ENCODE data around the gene RTN4R. TPM values are rescaled to one million over a fixed set of nuclear protein-coding genes. Genes with fewer than 3 reads are reported as not detected.

RTN4R gene
- polyA plus RNA-seq, 10 donors: 6.3 to 13.1 (median 10.9) TPM

- DNase-seq: no peak
These were observed 64.4 kb downstream of the RTN4R start for GRCh38 chr22:20203552-20204201.

DNA sequence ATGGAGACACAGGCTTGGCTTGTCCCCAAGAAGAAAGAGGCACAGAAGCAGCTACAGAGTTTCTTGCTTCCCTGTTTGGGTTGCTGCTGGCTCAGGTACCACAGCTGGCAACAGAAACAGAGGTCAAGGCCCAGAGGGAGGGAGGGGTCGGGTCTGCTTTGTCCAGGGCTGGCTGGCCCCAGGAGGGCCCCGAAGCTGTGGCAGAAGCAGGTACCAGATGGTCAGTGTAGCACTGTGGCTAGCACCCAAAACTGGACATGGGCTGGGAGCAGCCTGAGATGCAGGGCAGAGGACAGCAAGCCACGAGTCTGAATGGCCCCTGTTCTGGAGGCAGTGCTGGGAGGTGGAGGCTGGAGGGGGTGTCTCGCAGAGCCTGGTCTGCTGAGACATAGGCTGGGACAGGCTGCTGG lies 65.0 kb downstream of the RTN4R start:
- DNase-seq: no peak

GRCh38 chr22:20201837-20202392 lies 66.2 kb downstream of the RTN4R start:
- DNase-seq: no peak

GRCh38 chr22:20199906-20200305 lies 68.2 kb downstream of the RTN4R start:
- DNase-seq: no peak

DNA sequence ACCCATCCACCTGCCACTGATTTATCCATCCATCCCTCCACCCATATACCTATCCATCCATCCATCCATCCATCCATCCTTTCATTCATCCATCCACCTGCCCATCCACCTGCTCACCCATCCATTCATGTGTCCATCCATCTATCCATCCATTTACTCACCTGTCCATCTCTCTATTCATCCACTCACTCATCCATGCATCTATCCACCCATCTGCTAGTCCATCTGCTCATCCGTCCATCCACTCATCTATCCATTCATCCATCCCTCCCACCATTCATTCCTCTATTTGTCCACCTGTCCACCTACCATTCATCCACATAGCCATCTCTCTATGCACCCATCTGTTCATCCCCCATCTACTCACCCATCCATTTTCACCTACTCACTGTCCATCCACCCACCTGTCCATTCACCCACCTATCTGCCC lies 68.7 kb downstream of the RTN4R start:
- no peak for DNase-seq

- no peak for DNase-seq
These were observed 69.4 kb downstream of the RTN4R start for GRCh38 chr22:20198557-20199319.

GRCh38 chr22:20197407-20198030 lies 70.6 kb downstream of the RTN4R start:
- DNase-seq: no peak

DNA sequence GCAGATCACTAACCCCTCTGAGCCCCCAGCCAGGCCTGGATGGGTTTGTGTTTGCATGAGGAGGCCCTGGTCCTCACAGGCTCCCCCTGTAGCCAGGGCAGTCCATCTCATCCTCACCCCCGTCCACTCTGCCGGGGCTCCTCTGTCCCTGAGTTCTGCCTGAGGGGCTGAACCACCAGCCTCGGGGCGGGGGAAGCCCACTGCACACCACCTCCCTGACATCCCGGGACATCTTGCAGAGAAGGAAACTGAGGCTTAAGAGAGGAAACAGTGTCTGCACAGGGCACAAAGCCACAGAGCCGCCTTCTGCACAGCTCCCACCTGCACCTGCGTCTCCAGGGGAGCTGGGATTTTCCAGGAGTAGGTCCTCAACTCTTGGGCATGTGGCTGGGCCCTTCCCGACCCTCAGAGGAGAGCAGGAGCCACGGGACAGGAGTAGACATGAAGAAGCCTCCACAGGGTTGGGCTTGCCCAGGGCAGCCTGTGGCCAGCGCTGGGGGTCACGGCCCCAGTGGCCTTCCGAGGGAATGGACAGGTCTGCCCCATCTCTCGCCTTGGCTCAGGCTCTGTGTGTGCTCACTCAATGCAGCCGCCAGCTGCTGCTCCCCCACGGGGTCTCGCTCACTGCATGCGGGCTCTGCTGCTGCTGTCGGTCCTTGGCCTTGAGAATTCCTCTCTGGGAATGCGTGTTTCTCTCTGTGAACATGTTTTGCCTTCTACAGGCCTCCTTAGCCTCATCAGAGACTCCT lies 71.8 kb downstream of the RTN4R start:
- DNase-seq: no peak

DNA sequence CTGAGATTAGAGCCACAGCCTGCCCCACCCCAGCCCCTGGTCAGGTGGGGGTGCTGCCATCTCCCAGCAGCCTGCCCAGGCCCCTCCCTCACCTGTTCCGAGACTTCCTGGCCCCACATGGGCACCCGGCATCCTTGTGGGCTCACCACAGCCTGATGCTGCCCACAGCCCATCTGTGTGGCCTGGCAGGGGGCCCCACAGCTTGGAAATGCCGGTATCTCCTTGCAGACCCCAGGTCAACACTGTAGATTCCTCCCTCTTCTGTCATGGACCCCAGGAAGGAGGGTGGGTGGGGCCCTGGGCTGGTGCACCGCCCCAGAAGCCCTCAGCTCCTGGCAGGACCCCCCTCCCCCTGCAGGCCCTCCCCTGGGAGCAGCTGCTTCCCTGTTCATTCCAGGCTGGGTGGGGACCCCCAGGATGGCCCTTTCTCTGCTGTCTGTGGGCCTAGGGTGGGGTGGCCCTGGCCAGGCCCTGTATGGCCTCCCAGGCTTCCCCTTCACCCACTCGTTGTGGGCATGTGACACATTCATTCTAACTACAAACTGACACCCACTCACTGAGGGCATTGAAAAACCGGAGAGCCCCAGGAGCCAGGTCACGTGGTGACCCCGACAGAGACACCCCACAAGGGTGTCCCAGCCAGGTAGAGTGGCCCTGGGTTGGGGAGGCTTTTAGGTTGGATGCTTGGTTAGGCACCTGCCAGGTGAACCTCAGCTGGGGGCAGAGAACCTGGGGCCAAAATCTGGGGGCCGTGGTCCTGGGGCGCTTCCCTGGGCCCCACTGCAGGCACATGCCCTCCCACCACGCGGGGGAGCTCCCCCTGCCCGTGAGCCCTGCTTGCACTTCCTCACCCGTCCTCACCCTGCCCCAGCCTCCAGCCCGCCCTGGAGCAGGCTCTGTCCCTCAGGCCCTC lies 73.2 kb downstream of the RTN4R start:
- DNase-seq: no peak

- no peak for DNase-seq
These were observed 74.2 kb downstream of the RTN4R start for GRCh38 chr22:20193761-20194494.

DNA sequence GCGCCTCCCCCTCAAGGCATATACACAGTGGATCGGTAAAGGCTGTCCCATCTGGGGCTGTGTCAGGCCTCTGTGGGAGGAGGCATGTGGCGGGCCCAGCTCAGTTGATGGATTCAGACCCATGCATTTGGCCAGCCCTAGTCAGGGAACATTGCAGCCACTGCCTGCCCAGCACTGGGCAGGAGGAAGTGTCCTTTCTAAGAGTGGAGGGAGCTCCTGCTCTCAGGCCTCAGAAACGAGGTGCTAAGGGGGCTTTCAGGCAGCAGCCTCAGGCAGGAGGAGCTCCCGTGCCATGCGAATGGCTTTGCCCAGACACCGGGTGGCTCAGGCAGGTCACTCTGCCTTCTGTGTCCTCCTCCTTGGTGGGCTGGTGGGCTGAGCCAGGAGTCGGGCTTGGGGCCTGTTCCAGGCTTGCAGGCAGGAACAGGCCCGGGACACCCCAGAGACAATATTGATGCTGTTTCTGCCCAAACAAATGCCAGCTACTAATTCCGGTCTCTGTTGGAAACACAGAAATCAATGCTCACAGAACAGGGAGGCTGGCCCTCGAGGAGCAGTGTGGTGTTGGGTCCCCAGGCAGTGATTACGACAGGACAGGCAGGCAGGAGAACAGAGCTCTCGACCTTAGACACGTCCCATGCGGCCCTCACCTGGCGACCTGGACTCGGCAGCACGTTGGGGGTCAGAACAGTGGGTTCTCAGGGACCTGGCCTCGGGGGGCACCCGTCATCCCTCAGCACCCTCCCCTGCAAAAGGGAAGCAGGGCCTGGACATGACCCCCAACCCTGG lies 75.0 kb downstream of the RTN4R start:
- no peak for DNase-seq

- DNase-seq: no peak
These were observed 75.7 kb downstream of the RTN4R start for GRCh38 chr22:20192293-20192971.

DNA sequence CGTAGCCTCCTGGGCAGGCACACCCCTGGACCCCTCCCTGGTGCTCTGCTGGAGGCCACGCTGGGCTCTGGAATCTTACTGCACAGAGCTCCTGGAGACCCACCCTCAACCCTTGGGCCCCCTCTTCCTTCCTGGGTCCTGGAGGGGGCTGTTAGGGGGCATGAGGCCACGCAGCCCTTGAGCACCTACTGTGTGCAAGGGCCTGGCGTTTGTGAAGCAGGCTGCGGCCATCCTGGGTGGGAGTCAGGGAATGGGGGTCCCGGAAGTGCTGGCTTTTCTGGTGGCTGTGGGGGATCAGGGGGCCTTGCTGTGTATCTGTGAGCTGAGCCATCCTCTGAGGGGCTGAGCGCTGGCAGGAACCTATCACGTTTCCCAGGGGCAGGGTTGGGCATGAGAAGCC lies 76.3 kb downstream of the RTN4R start:
- no peak for DNase-seq

Other genes with a start within 250 kb of the RTN4R start
- 10 to 100 TPM in 5 of 10 donors, 1 to 10 TPM in 5; 7.5 to 11.8 (median 9.6) TPM for gene TANGO2, start 247.2 kb downstream of the RTN4R start, polyA plus RNA-seq (ENCODE audit: insufficient read length in 10 of 10)
- 10 to 100 TPM; 29.1 to 47.4 (median 38.7) TPM for gene DGCR8, start 188.1 kb downstream of the RTN4R start, polyA plus RNA-seq (ENCODE audit: insufficient read length in 10 of 10)
- 100 to 1,000 TPM in 8 of 10 donors, 10 to 100 TPM in 2; 97.4 to 131 (median 105) TPM for gene RANBP1, start 152.2 kb downstream of the RTN4R start, polyA plus RNA-seq (ENCODE audit: insufficient read length in 10 of 10)
- gene TRMT2A, start 151.1 kb downstream of the RTN4R start, polyA plus RNA-seq (ENCODE audit: insufficient read length in 10 of 10): 10 to 100 TPM; 24.8 to 50.8 (median 40.5) TPM
- 10 to 100 TPM; 33.2 to 47.4 (median 39.2) TPM for gene ZDHHC8, start 136.5 kb downstream of the RTN4R start, polyA plus RNA-seq (ENCODE audit: insufficient read length in 10 of 10)
- gene CCDC188, start 117.3 kb downstream of the RTN4R start, polyA plus RNA-seq (ENCODE audit: insufficient read length in 10 of 10): 1 to 10 TPM in 7 of 10 donors, under 1 TPM in 3; 0.79 to 2.3 (median 1.2) TPM
- gene DGCR6L, start 51.7 kb upstream of the RTN4R start, polyA plus RNA-seq (ENCODE audit: insufficient read length in 10 of 10): 100 to 1,000 TPM in 1 of 10 donors, 10 to 100 TPM in 9; 37.7 to 101 (median 55.8) TPM
- gene ZNF74, start 125.8 kb upstream of the RTN4R start, polyA plus RNA-seq (ENCODE audit: insufficient read length in 10 of 10): 10 to 100 TPM; 10.6 to 17.8 (median 13.7) TPM
- 10 to 100 TPM in 9 of 10 donors, 1 to 10 TPM in 1; 9.5 to 21.0 (median 14.5) TPM for gene SCARF2, start 169.5 kb upstream of the RTN4R start, polyA plus RNA-seq (ENCODE audit: insufficient read length in 10 of 10)
- gene KLHL22, start 227.5 kb upstream of the RTN4R start, polyA plus RNA-seq (ENCODE audit: insufficient read length in 10 of 10): 10 to 100 TPM; 27.6 to 38.3 (median 31.8) TPM
- gene MED15, start 239.3 kb upstream of the RTN4R start, polyA plus RNA-seq (ENCODE audit: insufficient read length in 10 of 10): 10 to 100 TPM; 29.6 to 48.2 (median 38.3) TPM